GM18511 (cell line): Measurements from ENCODE around the gene RBL2.
"Not testable (repeated sequence)": the region's sequence is repeated elsewhere in the genome, so short reads cannot be mapped to it uniquely, and the experiment has no call there.

ENCODE experiments used
- ATAC-seq: cut with Tn5 transposase; IDR thresholded peaks from one replicate; pipeline ENCODE4 v1.9.1; 2021; ENCODE audit warnings: mild to moderate bottlenecking, moderate library complexity; ENCODE audit not compliant: unreplicated experiment

The RBL2 gene, protein sequence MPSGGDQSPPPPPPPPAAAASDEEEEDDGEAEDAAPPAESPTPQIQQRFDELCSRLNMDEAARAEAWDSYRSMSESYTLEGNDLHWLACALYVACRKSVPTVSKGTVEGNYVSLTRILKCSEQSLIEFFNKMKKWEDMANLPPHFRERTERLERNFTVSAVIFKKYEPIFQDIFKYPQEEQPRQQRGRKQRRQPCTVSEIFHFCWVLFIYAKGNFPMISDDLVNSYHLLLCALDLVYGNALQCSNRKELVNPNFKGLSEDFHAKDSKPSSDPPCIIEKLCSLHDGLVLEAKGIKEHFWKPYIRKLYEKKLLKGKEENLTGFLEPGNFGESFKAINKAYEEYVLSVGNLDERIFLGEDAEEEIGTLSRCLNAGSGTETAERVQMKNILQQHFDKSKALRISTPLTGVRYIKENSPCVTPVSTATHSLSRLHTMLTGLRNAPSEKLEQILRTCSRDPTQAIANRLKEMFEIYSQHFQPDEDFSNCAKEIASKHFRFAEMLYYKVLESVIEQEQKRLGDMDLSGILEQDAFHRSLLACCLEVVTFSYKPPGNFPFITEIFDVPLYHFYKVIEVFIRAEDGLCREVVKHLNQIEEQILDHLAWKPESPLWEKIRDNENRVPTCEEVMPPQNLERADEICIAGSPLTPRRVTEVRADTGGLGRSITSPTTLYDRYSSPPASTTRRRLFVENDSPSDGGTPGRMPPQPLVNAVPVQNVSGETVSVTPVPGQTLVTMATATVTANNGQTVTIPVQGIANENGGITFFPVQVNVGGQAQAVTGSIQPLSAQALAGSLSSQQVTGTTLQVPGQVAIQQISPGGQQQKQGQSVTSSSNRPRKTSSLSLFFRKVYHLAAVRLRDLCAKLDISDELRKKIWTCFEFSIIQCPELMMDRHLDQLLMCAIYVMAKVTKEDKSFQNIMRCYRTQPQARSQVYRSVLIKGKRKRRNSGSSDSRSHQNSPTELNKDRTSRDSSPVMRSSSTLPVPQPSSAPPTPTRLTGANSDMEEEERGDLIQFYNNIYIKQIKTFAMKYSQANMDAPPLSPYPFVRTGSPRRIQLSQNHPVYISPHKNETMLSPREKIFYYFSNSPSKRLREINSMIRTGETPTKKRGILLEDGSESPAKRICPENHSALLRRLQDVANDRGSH

DNA sequence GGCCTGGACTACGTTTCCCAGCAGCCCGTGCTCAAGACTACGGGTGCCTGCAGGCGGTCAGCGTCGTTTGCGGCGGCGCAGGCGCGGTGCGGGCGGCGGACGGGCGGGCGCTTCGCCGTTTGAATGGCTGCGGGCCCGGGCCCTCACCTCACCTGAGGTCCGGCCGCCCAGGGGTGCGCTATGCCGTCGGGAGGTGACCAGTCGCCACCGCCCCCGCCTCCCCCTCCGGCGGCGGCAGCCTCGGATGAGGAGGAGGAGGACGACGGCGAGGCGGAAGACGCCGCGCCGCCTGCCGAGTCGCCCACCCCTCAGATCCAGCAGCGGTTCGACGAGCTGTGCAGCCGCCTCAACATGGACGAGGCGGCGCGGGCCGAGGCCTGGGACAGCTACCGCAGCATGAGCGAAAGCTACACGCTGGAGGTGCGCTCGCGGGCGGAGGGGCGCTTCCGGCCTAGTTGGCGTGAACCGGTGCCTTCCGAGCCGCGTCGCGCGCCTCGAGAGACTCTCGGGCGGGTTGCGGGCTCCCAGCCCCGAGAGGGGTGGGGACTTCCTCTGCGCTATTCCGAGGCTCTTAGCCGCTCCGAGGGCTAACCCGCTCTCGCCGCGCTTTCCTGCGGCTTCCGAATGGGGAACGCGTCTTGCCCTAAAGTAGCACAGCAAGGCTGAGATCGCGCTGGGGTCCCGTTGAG, at the start of gene RBL2:
Gene RBL2, plus strand, starts transcription at position 95 of the 689 bp plus-strand sequence. Its CDS starts 86 bp downstream, at position 181.
- ATAC-seq = peak; percentile 78

DNA sequence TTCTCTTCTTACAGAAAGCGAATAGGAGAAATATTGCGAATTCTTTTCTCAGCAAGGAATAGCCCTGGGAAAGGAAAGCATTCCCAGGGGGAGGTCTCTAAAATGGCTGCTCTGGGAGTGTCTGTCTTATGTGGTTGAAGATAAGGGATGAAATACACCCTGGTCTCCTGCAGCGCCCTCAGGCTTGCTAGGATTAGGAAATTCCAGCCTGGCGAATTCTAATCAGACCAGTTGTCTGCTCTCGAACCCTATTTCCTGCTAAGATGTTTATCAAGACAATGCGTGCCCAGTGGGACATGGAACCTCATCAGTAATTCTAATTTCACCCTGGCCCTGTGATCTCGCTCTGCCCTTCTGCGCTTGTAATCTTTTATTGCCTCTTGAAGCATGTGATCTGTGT, 49.7 kb upstream of the RBL2 start:
- ATAC-seq = not testable (repeated sequence)

DNA sequence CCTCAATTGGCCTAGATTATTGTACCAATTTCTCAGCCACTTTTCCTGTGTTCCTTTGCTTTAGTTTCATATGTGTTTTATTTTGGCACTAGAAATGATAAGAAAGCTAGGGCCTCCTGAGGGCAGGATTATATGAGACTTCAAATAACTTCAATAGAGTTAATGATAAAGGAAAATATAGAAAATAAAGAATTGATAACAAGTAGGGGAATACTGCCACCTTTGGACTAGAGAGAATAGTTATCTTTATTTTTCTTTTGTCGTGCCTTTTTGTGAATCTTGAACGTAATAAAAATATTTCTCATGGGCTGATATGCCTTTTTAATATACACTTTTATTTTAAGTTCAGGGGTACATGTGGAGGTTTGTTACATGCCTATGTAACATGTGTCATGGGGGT, 29.3 kb upstream of the RBL2 start:
- no peak for ATAC-seq

DNA sequence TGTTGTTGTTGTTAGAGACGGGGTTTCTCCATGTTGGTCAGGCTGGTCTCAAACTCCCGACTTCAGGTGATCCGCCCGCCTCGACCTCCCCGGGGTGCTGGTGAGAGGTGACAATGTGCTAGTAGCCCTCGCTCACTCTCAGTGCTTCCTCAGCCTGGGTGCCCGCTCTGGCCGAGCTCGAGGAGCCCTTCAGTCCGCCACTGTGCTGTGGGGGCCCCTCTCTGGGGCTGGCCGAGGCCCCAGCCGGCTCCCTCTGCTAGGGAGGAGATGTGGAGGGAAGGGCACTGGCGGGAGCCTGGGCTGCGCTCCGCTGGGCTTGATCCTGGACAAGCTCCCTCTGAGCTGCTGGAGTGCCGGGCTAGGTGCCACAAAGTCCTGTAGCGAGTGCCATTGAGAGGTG, 21.7 kb upstream of the RBL2 start:
- ATAC-seq = no peak

DNA sequence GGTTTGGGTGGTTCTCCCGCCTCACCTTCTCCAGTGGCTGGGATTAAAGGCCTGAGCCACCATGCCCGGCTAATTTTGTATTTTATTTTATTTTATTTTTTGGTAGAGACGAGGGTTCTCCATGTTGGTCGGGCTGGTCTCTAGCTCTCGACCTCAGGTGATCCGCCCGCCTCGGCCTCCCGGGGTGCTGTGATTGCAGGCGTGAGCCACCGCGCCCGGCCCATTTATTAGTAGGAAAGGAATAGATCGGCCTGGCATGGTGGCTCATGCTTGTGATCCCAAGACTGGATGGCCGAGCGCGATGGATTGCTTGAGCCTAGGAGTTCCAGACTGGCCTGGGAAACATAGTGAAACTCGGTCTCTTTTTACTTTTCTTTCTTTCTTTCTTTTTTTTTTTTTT, 20.4 kb upstream of the RBL2 start:
- no peak for ATAC-seq

DNA sequence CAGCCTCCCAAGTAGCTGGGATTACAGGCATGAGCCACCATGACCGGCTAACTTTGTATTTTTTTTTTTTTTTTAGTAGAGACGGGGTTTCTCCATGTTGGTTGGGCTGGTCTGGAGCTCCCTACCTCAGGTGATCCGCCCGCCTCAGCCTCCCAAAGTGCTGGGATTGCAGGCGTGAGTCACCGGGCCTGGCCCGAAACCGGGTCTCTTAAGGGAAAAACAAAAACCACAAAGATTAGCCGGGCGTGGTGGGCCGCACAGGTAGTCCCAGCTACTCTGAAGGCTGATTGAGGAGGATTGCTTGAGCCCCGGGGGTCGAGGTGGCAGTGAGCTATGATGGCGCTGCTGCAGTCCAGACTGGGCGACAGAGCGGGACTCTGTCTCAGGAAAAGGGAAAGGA, 19.9 kb upstream of the RBL2 start:
- no peak for ATAC-seq

DNA sequence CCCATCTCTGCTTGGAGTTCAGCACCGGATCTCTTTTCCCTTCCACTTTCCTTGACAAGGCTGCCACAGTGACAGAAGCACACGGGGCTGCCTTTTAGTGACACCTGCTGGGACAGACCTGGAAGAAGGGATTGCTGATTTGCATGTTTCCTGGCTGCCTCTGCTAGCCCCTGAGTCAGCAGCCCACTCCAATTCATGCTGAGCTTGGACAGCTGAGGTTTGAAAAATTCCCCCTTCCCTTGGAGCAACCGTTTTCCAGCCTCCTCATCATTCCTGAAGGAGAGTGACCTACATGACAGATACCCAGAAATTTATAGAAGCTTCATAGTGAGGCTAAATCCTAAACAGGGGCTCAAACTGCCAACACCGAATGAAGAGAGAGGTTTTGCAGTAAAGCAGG, 18.8 kb upstream of the RBL2 start:
- ATAC-seq = no peak

DNA sequence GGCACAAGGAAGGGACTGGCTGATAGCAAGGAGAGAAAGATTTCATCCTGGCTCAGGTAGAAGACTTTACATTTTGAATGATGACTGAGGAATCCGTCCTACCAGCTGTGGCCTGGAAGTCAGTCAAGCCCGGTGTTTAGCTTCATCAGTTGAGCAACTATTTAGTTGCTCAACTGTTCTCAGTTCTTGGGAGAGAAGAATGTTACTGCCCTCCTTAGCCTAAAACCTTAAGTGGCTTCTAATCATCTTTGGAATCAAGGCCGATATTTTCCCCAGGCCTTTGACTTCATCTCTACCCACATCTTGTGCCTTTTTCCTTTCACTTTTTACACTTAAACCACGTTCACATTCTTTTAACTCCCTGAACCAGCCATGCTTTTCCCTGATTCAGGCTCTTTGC, 17.3 kb upstream of the RBL2 start:
- ATAC-seq = no peak

DNA sequence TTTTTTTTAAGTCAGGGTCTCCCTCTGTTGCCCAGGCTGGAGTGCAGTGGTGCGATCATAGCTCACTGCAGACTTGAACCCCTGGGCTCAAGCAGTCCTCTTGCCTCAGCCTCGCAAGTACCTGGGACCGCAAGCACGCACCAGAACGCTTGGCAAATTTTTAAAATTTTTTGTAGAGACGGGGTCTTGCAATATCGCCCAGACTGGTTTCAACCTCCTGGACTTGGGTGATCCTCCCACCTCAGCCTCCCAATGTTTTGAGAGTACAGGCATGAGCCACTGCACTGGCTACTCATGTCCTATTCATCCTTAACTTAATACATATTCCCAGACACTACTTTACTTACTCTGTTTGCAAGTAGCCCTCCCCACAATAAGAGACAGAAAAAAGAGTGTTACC, 16.3 kb upstream of the RBL2 start:
- no peak for ATAC-seq

DNA sequence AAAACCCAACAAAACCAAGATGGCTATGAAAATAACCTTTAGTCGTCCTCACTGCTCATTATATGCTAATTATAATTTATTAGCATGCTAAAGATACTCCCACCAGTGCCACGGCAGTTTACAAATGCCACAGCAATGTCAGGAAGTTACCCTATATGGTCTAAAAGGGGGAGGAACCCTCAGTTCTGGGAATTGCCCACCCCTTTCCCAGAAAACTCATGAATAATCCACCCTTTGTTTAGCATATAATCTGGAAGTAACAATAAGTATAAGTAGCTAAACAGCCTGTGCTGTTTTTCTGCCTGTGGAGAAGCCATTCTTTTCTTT, 14.9 kb upstream of the RBL2 start:
- ATAC-seq = not testable (repeated sequence)

DNA sequence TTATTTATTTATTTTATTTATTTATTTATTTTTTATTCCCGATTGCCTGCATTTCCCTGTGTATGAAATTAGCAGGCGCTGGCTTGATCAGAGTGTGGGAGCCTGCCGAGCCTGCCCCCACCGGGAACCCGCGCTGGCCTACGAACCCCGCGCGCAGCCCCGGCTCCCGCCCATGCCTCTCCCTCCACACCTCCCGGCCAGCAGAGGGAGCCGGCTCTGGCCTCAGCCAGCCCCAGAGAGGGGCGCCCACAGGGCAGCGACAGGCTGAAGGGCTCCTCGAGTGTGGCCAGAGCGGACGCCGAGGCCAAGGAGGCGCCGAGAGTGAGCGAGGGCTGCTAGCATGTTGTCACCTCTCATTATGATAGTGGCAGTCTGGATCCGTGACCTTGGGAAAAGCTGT, 13.0 kb upstream of the RBL2 start:
- no peak for ATAC-seq

DNA sequence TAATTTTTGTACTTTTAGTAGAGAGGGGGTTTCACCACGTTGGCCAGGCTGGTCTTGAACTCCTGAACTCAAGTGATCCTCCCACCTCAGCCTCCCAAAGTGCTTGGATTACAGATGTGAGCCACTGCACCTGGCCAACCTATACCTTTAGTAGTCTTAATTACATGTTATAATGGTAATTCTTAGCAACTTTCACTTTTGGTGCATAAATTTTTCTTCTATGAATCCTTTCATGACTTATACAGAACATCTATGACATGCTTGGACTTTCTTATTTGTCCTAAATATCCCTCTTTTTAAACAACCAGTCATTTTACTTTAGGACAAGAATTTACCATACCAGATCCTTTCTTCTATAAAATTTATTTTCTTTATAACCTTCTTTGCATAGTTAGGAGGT, 10.3 kb upstream of the RBL2 start:
- not testable (repeated sequence) for ATAC-seq

DNA sequence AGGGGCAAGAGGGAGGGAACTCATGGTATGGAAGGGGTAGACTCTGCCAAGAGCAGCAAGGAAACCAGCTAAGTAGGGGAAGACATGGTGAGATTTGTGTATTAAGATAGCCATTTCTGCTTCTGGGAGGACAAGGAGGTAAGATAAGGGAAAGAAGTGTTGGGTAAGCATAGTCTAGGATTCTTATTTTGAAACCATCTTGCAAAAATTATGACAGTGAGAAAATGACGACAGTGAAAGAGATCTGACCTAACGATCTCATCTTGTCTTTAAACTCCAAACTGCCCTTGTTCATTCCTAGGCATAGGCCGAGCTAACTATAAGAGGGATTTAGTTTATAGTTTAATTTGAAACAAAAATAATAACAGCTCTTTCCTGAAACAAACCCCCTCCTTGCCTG, 5.6 kb upstream of the RBL2 start:
- ATAC-seq = no peak

DNA sequence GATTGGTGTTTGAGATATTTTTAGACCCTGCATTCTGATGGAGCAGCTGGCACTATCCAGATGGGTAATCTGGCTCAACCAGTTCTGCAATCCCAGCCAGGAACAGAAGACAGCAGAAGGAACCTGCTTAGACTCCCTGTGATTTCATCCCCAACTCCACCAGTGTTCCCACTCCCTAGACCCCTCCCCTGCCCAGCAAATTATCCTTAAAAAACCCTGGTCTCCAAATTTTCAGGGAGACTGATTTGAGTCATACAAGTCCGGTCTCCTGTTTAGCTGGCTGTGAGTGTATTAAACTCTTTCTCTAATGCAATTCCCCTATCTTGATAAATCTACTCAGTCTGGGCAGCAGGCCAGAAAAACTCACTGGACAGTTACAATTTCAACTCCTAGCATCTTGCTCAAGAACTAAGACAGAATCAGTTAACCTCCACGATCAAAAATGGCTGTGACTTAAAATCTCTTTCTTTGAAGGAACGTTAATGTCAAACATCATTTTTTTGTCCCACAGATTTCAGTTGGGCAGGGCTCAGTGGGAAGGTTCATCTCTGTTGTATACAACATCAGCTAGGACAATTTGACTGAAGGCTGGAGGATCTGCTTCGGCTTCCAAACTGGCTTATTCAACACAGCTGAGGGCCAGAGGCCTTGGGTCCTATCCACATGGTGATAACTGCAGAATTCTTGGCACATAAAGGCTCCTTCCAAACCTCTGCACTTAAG, 4.9 kb upstream of the RBL2 start:
- no peak for ATAC-seq

DNA sequence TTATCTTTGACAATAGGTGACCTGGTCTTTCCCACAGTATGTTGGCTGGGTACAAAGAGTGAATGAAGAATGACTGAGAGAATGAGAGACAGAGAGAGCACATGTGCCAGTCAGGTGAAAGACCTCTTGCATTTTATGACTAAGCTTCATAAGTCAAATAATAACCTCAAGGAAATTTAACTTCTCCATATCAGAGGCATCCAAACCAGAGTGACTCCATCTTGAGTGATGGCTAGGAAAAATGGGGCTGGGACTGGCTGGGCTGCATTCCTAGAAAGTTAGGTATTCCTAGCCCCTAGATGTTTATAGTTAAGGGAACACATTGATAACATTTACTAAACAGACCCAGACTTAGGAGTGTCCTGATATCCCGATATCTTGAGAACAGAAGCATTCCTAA, 3.9 kb upstream of the RBL2 start:
- ATAC-seq = no peak

DNA sequence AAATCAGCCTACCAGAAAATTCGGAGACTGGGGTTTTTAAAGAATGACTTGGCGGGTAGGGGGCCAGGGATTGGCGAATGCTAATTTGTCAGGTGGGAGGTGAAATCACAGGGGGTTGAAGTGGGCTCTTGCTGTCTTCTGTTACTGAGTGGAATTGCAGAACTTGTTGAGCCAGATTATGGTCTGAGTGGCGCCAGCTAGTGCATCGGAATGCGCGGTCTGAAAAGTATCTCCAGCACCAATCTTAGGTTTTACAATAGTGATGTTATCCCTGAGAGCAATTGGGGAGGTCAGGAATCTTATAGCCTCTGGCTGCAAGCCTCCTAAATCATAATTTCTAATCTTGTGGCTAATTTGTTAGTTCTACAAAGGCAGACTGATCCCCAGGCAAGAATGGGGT, 762 bp upstream of the RBL2 start:
- no peak for ATAC-seq

DNA sequence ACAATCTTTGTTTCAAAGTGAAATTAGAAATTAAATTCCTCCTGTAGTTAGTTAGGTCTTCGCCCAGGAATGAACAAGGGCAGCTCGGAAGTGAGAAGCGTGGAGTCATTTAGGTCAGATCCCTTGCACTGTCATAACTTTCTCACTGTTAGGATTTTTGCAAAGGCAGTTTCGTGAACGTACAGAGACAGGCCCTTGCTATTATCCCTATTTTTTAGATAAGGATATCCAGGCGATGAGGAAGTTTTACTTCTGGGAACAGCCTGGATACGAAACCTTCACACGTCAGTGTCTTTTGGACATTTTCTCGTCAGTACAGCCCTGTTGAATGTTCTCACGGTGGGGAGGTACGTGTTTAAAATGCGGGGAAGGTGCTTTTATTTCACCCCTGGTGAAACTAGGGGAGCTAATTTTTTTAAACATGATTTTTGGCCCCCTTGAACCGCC, 318 bp upstream of the RBL2 start:
- no peak for ATAC-seq

DNA sequence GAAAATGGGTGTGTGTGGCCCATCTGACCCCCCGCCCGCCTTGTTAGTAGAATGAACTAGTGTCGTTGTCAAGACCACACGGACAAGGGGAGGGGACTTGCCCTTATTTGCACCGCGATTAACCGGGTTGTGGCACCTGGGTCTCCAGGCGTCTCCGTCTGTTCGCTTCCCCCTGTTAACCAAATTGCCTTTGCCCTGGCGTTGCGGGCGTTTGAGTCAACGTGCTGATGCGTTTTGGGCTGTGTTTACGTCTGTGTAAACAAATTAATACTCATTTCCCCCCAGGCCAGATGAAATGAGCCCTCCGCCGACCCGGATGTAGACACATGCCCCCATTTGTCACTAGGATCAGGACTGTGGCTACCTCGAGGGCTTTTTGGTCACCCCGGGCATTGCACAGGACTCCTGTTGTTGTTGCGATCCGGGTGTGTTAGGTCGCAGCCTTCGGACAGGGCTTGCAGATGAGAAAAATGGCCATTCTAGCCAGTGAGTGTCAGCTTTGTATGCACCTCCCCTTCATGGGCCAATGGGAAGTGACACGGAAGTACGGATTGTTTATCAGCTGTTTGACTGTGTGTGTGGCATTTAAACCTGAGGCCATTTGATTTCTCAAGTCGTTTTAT, 906 bp downstream of the RBL2 start:
- ATAC-seq = peak; percentile 88

DNA sequence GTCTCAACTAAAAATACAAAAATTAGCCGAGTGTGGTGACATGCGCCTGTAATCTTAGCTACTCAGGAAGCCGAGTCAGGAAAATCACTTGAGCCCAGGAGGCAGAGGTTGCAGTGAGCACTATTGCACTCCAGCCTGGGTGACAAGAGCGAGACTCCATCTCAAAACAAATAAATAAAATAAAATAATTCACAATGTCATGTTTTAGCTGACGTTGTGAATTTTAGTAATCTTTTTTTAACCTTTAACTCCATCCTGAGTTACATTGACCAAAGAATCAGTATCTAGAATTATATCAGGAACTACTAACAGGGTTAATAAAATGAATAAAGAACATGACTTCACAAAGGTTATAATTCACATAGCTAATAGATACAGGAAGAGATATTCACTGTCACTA, 5.9 kb downstream of the RBL2 start:
- no peak for ATAC-seq

DNA sequence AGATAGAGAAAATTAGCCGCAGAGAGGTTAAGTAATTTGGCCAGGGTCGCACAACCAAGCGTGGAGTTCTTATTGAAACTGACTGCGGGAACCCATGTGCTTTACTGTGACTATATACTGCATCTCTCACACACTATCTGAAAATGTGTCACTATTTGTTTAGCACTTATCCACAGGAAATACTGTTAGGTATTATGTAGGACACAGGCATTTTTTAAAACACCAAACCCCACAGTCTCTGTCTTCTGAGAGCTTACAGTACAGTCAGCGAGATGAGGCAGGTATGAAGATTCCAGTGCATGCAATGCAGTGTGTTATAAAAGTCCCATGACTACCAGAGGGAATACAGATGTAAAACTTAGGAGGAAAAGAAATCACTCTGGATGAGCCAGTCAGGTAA, 11.3 kb downstream of the RBL2 start:
- no peak for ATAC-seq
